HG03521 (cell line): ENCODE data around the gene THEMIS.
"Not testable (repeated sequence)": the region's sequence is repeated elsewhere in the genome, so short reads cannot be mapped to it uniquely, and the experiment has no call there.

ENCODE experiments used
- ATAC-seq: cut with Tn5 transposase; IDR thresholded peaks from one replicate; pipeline ENCODE4 v1.9.1; 2021; ENCODE audit warnings: mild to moderate bottlenecking, moderate library complexity; ENCODE audit not compliant: unreplicated experiment

Gene THEMIS

GRCh38 chr6:127811900-127812570 is 88.8 kb downstream of the THEMIS start:
- ATAC-seq = no peak

GRCh38 chr6:127807806-127808517 is 92.9 kb downstream of the THEMIS start:
- ATAC-seq = no peak

DNA sequence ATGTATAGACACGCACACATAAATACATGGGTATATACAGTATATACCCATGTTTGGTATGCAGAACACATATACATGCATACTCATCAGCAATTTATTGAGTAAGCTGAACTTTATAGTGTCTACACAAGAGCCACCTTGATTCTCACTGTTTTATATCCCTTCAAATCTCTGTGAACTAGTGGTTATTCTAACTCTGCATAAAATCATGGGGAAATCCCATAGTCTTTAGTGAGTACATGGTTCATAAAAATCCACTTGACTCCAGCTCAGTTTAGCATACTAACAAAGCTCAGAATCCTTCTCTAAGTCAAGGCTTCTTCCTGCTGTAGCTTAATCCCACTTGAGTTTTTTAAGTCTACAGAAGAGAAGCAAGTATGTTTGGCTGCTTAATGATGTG is 104.1 kb downstream of the THEMIS start:
- ATAC-seq = no peak

GRCh38 chr6:127794405-127794804 is 106.5 kb downstream of the THEMIS start:
- no peak for ATAC-seq

- no peak for ATAC-seq
These were observed 107.5 kb downstream of the THEMIS start for GRCh38 chr6:127793396-127793795.

DNA sequence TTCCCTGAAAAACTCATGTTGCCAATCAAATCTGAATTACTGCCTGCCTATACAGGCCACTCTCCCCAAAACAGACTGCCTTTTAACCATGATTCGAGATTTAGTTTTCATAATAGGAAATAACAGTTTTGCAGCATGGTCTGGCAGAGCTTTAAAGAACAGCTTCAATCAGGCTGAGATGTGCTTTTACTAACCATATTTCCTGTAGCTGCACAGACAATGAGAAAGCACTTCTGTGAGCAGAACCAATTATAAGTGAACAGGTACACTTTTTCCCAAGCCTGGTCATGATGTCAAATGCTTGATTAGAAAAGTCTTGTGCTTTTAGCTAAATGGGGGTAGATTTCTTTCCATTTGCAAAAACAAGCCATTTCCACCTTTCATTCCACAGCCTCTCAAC is 108.2 kb downstream of the THEMIS start:
- no peak for ATAC-seq

DNA sequence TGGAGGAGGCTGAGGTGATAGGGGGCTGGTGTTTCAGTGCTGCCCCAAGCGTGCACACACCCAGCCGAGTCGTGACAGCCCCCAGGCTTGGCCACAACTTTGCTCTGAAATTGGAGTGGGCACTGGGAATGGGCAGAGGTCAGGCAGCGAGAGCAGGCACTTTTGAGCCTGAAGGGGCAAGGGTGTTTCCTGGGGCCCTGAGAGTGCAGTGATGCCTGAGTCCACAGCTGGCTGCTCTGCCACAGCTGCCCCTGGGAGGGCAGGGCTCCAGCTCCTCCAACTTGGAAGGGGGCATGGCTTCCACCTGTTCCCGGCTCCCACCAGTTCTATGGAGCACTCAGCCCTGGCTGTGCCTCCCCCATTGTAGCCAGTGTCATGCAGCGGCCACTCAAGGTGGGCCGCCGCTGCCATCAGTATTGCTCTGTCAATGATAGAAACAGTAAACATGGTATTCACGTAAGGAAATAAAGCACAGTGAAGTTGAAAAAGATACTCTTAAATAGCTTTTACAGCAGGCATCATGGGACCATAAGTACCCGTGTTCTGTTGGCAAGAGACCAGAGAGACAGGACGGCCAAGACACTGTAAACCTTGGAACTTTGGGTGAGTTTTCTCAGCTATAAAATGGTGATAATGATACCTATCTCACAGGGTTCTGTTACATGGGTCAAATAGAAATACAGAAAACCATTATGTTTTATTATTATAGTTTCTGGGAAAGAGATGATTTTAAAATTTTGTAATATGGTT is 108.9 kb downstream of the THEMIS start:
- no peak for ATAC-seq

- no peak for ATAC-seq
These were observed 110.3 kb downstream of the THEMIS start for GRCh38 chr6:127790571-127790970.

- ATAC-seq = no peak
These were observed 114.7 kb downstream of the THEMIS start for GRCh38 chr6:127786109-127786508.

- ATAC-seq = no peak
These were observed 116.4 kb downstream of the THEMIS start for GRCh38 chr6:127784468-127784867.

GRCh38 chr6:127781636-127782272 is 119.1 kb downstream of the THEMIS start:
- not testable (repeated sequence) for ATAC-seq

- ATAC-seq = no peak
These were observed 124.5 kb downstream of the THEMIS start for GRCh38 chr6:127776320-127776719.

DNA sequence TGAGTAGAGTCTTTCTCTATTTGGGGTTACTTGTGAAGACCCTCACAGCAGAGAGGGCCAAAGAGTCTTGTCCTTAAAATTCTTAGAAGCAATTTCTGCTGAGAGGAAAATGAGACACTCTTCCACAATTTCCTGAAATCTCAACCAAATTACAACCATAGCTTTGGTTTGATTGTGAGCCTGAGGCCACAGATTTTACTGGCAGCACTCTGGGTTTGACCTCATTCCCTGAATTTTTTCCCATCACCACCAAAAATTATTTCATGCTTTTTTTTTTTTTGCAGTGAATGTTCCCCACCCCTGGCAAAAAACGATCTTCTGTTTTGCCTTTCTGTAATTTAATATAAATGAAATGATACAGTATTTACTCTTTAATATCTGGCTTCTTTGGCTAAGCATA is 125.5 kb downstream of the THEMIS start:
- no peak for ATAC-seq

DNA sequence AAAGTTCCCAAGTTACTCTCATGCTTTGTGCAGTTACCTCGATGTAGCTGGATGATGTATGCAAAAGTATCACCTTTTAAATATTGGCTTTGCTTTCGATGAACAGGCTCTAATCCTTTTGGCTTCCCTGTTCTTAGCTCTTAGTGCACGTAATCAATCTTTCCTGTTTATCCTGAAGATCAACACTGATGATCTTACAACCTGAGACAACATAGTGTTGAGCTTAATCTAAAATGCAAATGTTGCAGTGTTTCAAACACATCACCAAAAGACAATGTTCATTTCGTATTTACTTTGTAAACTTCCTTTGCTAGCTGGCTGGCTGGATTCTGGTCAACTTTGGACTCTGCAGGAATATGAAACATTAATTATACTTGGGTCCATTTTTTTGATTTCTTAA is 132.1 kb downstream of the THEMIS start:
- ATAC-seq = no peak

DNA sequence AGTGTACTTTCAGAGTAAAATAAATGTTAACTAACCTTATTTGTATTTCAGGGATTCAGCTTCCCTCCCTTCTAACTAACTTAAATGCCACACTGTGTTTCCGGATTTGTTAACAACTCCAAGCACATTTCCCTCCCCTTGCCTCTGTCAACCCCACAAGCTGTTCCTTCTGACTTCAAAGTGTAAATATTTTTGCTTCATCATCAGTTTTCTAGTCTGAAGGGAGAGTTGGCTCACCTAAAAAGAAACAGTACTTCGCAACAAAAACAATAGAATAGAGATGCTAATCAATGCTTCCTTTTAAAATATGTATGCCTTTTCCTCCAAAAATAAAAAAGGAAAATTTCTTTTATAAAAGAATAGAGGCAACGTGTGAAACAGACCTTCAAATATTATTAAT is 132.6 kb downstream of the THEMIS start:
- no peak for ATAC-seq

DNA sequence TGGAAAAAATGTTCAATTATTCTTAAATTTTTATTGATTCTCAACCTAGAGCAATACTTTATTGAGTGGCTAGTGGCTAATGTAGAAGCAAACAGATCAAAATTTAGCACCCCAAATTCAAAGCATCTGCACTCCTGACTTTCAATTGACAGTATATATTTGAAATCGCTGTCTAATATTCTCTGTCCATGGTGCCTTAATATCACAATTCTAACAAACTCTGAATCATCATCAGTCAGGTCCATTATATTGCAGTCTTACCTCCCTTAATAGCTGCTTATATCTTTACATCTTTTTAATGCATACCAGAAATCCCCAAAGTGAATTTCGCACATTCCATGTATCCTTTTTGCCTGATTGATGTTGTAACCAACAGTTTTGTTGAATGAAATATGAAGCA is 134.9 kb downstream of the THEMIS start:
- ATAC-seq = no peak

DNA sequence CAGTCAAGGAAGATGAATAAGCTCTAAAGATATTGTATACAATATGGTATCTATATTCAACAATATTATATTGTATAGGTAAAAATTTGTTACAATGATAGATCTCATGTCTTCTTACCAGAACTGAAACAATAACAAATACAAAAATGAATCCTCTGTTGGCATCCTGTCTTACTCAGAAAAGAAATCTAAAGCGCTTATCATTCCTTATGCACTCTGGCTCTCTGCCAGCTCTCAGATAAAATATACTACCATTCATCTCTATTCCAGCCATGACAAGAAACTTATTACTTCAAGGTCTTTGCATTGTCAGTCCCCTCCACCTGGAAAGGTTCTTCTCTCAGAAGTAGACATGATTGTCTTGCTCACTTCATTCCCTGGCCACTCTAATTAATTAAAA is 138.6 kb downstream of the THEMIS start:
- no peak for ATAC-seq

GRCh38 chr6:127761084-127761483 is 139.8 kb downstream of the THEMIS start:
- ATAC-seq = no peak

DNA sequence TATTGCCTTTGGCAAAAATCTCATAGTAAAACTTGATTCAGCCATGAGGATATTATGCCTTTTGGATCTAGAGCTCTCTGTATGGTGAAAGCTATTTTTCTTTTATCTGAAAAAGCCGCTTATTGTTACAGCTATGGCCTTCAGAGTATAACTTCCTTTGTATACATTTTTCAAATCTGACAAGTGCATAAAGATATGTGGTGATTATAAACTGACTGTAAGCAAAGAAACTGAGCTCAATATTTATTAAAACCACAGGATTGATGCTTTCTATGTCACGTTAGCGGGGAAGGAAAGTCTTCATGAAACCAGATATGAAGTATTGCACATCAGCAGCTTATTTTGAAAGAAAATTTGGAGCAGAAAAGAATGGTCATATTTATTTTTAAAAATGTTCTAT is 151.8 kb downstream of the THEMIS start:
- ATAC-seq = no peak

- ATAC-seq = no peak
These were observed 152.6 kb downstream of the THEMIS start for GRCh38 chr6:127748290-127748689.

- ATAC-seq = no peak
These were observed 162.4 kb downstream of the THEMIS start for GRCh38 chr6:127738423-127738822.
